HepG2 (cell line): ENCODE measurements around the gene LCN12. TPM values are rescaled to one million over a fixed set of nuclear protein-coding genes. Genes with fewer than 3 reads are reported as not detected.
A peak's percentile ranks its signal among the peaks of the same experiment; 100 is the strongest.

ENCODE experiments used
- ATAC-seq: fragments of 200-7000 bp; cut with Tn5 transposase; 3 replicates; pipeline ENCODE4 v1.9.1; 2020; ENCODE audit warnings: mild to moderate bottlenecking, moderate library complexity
- BruUV-seq: library from RNA; stranded (reverse); fragments of 400-500 nt; replicated peaks from 2 replicates; lab custom pipeline; 2021; lab: Mats Ljungman, UMichigan
- CTCF ChIA-PET: fragments of 300-600 bp; formaldehyde crosslinking; extraction: SDS; loops from one replicate; lab custom pipeline; 2021; ENCODE audit warnings: low total read pairs, inconsistent platforms, low intra/inter-chr PET ratio; lab: Yijun Ruan, JAX
- POLR2A ChIA-PET: fragments of 350-600 bp; sonication (Branson Sonifier 250); formaldehyde crosslinking; loops from one replicate; lab custom pipeline; 2020; ENCODE audit warnings: antibody characterized with exemption, inconsistent platforms; lab: Yijun Ruan, JAX
- DNase-seq: peaks from one replicate; pipeline ENCODE4 v3.0.0-alpha.2; 2015; ENCODE audit warnings: low spot score
- FAIRE-seq: peaks from 3 replicates; lab custom pipeline; 2011; peaks lifted over from hg19 to GRCh38; lab: Jason Lieb, UNC
- H2AFZ ChIP-seq: one replicate; pipeline ENCODE4 v1.6.1; 2011; ENCODE audit warnings: low read length, inconsistent platforms
- H3K27ac ChIP-seq: fragments of 300-600 bp; 3 replicates; pipeline ENCODE4 v1.8.0; 2011; ENCODE audit warnings: mixed run types, mild to moderate bottlenecking, mixed read lengths, low read length, inconsistent platforms; ENCODE audit not compliant: insufficient read depth; ENCODE audit errors: extremely low read length
- H3K27me3 ChIP-seq, 2 experiments: fragments of 200-600 bp in 1 of 2; 2 replicates in 1 of 2; 3 replicates in 1 of 2; pipeline versions ENCODE4 v1.6.0 to v1.8.0; 2011; ENCODE audit warnings: low read length in 2 of 2, mild to moderate bottlenecking in 2 of 2, moderate library complexity in 2 of 2, inconsistent platforms in 1 of 2; ENCODE audit not compliant: insufficient read depth in 2 of 2, control insufficient read depth in 1 of 2
- H3K36me3 ChIP-seq, 2 experiments: fragments of 200-600 bp in 1 of 2; replicated peaks in 1 of 2; 2 replicates in 1 of 2; 3 replicates in 1 of 2; pipeline versions ENCODE4 v1.5.1 to v1.8.0; 2011; ENCODE audit warnings: low read length in 2 of 2, inconsistent platforms in 1 of 2; ENCODE audit not compliant: insufficient read depth in 2 of 2, control insufficient read depth in 1 of 2
- H3K4me1 ChIP-seq: 2 replicates; pipeline ENCODE4 v1.5.1; 2012; ENCODE audit warnings: low read length, inconsistent platforms; ENCODE audit not compliant: insufficient read depth
- H3K4me2 ChIP-seq: 2 replicates; pipeline ENCODE4 v1.6.0; 2011; ENCODE audit warnings: low read depth, low read length, inconsistent platforms
- H3K4me3 ChIP-seq, 3 experiments: fragments of 200-600 bp in 1 of 3; sonication (generic), shearing (Covaris generic) in 1 of 3; replicated peaks in 1 of 3; 2 replicates each; pipeline ENCODE4 v1.5.1; 2011 to 2016; ENCODE audit warnings: low read length in 3 of 3, inconsistent platforms in 2 of 3, low read depth in 2 of 3, mild to moderate bottlenecking in 2 of 3, control low read depth in 1 of 3, mixed read lengths in 1 of 3; ENCODE audit not compliant: insufficient read depth in 1 of 3
- H3K79me2 ChIP-seq: one replicate; pipeline ENCODE4 v1.6.1; 2011; ENCODE audit warnings: low read length, inconsistent platforms; ENCODE audit not compliant: insufficient read depth
- H3K9ac ChIP-seq: 2 replicates; pipeline ENCODE4 v1.6.0; 2011; ENCODE audit warnings: mild to moderate bottlenecking, low read depth, low read length, inconsistent platforms; ENCODE audit not compliant: insufficient read depth
- H3K9me3 ChIP-seq: 2 replicates; pipeline ENCODE4 v1.5.1; 2012; ENCODE audit warnings: mild to moderate bottlenecking, low read length
- H4K20me1 ChIP-seq: 2 replicates; pipeline ENCODE4 v1.6.0; 2011; ENCODE audit warnings: inconsistent platforms, mild to moderate bottlenecking, low read length, moderate library complexity; ENCODE audit not compliant: insufficient read depth
- CTCF ChIP-seq: sonication (generic); formaldehyde crosslinking; IDR thresholded peaks from 2 replicates; pipeline ENCODE4 v1.5.0; 2020; ENCODE audit warnings: mild to moderate bottlenecking, missing genetic modification reagents, moderate library complexity
- DPF2 ChIP-seq: sonication (generic); formaldehyde crosslinking; IDR thresholded peaks from 2 replicates; pipeline ENCODE4 v1.4.0; 2020; ENCODE audit warnings: mild to moderate bottlenecking, low read depth, missing genetic modification reagents, borderline replicate concordance
- HNF4A ChIP-seq: sonication (generic); formaldehyde crosslinking; IDR thresholded peaks from 2 replicates; pipeline ENCODE4 v1.4.0; 2020; ENCODE audit warnings: missing genetic modification reagents
- HOXA3 ChIP-seq: sonication (generic); formaldehyde crosslinking; IDR thresholded peaks from 2 replicates; pipeline ENCODE4 v1.5.0; 2020; ENCODE audit warnings: missing genetic modification reagents
- JARID2 ChIP-seq: sonication (generic); formaldehyde crosslinking; IDR thresholded peaks from 2 replicates; pipeline ENCODE4 v1.8.1; 2023; ENCODE audit warnings: missing genetic modification reagents, inconsistent platforms; ENCODE audit not compliant: insufficient replicate concordance
- MTA1 ChIP-seq: sonication (generic); formaldehyde crosslinking; IDR thresholded peaks from 2 replicates; pipeline ENCODE4 v1.4.0; 2020; ENCODE audit warnings: missing genetic modification reagents, mild to moderate bottlenecking, borderline replicate concordance
- NFE2 ChIP-seq: sonication (generic); formaldehyde crosslinking; IDR thresholded peaks from 2 replicates; pipeline ENCODE4 v1.4.0; 2020; ENCODE audit warnings: missing genetic modification reagents
- TFDP2 ChIP-seq: sonication (generic); formaldehyde crosslinking; IDR thresholded peaks from 2 replicates; pipeline ENCODE4 v1.4.0; 2020; ENCODE audit warnings: missing genetic modification reagents
- TIGD3 ChIP-seq: sonication (generic); formaldehyde crosslinking; IDR thresholded peaks from 2 replicates; pipeline ENCODE4 v1.5.1; 2020; ENCODE audit warnings: mild to moderate bottlenecking, missing genetic modification reagents, borderline replicate concordance
- YEATS2 ChIP-seq: sonication (generic); formaldehyde crosslinking; IDR thresholded peaks from 2 replicates; pipeline ENCODE4 v1.4.0; 2020; ENCODE audit warnings: missing genetic modification reagents, borderline replicate concordance
- YEATS4 ChIP-seq: sonication (generic); formaldehyde crosslinking; IDR thresholded peaks from 2 replicates; pipeline ENCODE4 v1.4.0; 2020; ENCODE audit warnings: missing genetic modification reagents, borderline replicate concordance
- ZNF530 ChIP-seq: sonication (generic); formaldehyde crosslinking; IDR thresholded peaks from 2 replicates; pipeline ENCODE4 v1.5.0; 2020; ENCODE audit warnings: low read depth, mild to moderate bottlenecking, missing genetic modification reagents
- ZNF687 ChIP-seq: sonication (generic); formaldehyde crosslinking; IDR thresholded peaks from 2 replicates; pipeline ENCODE4 v1.5.1; 2020; ENCODE audit warnings: mild to moderate bottlenecking, missing genetic modification reagents, moderate library complexity
- WGBS: methylation state at CpG from one replicate; pipeline ENCODE4 v1.1.6; 2017; ENCODE audit warnings: low lambda C conversion rate; 5-methylcytosine and 5-hydroxymethylcytosine counted together
- in situ Hi-C: cut with HindIII; loops from 2 replicates; pipeline ENCODE4 v1.10.0; 2017; ENCODE audit warnings: low pct_unique_long_range_greater_than_20kb; ENCODE audit not compliant: extremely low pct_ligation_motif_present
- intact Hi-C: fragments of 100-400 bp; cut with micrococcal nuclease; formaldehyde crosslinking; loops from one replicate; pipeline ENCODE4 v1.10.0; 2022; ENCODE audit not compliant: unreplicated experiment
- polyA plus RNA-seq, 8 experiments: library from polyadenylated mRNA; depleted of rRNA in 3 of 8; stranded (reverse) in 7 of 8; unstranded in 1 of 8; fragments of >200 nt; fragmentation: Illumina TruSeq in 4 of 8; extraction: Trizol in 4 of 8; gene quantifications; 2 replicates each; pipeline versions ENCODE4 v1.2.1 to v1.2.3, GENCODE V29; 2011 to 2016; ENCODE audit warnings: low read depth in 4 of 8, missing spikeins in 1 of 8, mixed read lengths in 1 of 8; ENCODE audit not compliant: insufficient read depth in 1 of 8
- total RNA-seq, 5 experiments: library from RNA; depleted of rRNA; stranded (reverse); fragments of >200 nt; fragmentation: Illumina TruSeq; extraction: Trizol; gene quantifications; 2 replicates each; pipeline ENCODE4 v1.2.3, GENCODE V29; 2016; ENCODE audit warnings: low read depth in 1 of 5

LCN12 gene
- total and polyA plus RNA-seq, 2 of the 13 experiments (the other 11 are each of a cell fraction or from before 2014, with no cell fraction given), result 3.4 to 6.9 TPM

DNA sequence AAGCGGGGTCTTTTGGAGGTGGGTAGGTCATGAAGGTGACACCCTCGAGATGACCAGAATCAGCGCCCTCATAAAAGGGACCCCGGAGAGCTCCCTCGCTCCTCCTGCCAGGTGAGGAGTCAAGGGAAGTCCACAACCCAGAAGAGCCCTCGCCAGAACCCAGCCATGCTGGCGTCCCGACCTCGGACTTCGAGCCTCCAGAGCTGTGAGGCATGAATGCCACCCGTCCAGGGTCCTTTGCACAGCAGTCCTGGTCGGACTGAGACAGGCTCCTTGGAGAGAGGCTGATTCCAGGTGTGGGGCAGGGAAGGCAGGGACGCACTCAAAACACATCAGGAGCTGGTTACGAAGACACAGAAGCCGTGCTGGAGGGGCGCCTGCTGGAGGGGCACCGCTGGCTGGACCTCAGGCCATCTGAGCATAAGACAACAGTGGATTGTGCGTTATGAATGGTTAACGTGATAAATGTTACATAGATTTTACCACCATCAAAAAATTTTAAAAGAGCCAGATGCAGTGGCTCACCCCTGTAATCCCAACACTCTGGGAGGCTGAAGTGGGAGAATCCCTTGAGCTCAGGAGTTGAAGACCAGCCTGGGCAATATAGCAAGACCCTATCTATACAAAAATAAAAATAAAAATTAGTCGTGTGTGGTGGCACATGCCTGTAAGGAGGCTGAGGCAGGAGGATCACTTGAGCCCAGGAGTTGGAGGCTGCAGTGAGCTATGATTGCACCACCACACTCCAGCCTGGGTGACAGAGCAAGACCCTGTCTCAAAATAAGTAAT is 50.0 kb downstream of the LCN12 start:
- peak overlapping the region; percentile 6 for H2AFZ ChIP-seq
- ATAC-seq, result peak; percentile 58
- no peaks in the 10 kb centered on the region for H4K20me1 ChIP-seq
- intact Hi-C loops (no loop called here), in situ Hi-C loops (no loop called here)
- no peaks in the 10 kb centered on the region for H3K36me3 ChIP-seq
- H3K27me3 ChIP-seq, result no peaks in the 10 kb centered on the region
- WGBS, result 18% methylated on average over 17 of the region's 20 CpGs
- peak overlapping the region in 1 of 3 experiments; percentile 61; a peak in 2 of 6 replicates for H3K4me3 ChIP-seq
- peak; percentile 51 for DNase-seq
- POLR2A ChIA-PET, result interaction anchor here (0.8 to 3.5 kb wide), 5 partner anchors 9 to 57 kb away, joined by 3 to 22 read pairs (median 6); partner anchors contain the start of genes C8G, FBXW5 and PAXX
- H3K9me3 ChIP-seq, result peaks cover 4% of the 10 kb centered on the region; the same call in 1 of the 2 replicates
- H3K4me2 ChIP-seq, result peak overlapping the region; percentile 77
- peaks cover 47% of the 10 kb centered on the region for H3K4me1 ChIP-seq
- CTCF ChIA-PET, result no interaction called here
- no TSS peak for BruUV-seq
- no peaks in the 10 kb centered on the region for H3K79me2 ChIP-seq
- no peak for FAIRE-seq
- H3K27ac ChIP-seq, result peak overlapping the region; percentile 22
- H3K9ac ChIP-seq, result peak overlapping the region; percentile 29; the same call in 1 of the 2 replicates
- TF ChIP-seq TFDP2 (CRISPR knock-in tag), result 0 out of 2 replicates have a peak, but pooled peaks have one; percentile 36
- TF ChIP-seq HNF4A (CRISPR knock-in tag), result peak; percentile 75
- peak; percentile 78 for TF ChIP-seq ZNF687 (CRISPR knock-in tag)
- peak; percentile 62; the same call in 1 of the 2 replicates for TF ChIP-seq MTA1 (CRISPR knock-in tag)
- TF ChIP-seq CTCF (CRISPR knock-in tag), result 0 out of 2 replicates have a peak, but pooled peaks have one; percentile 7
- no peak for TF ChIP-seq TIGD3
- TF ChIP-seq HOXA3 (CRISPR knock-in tag), result peak; percentile 30; the same call in 1 of the 2 replicates
- TF ChIP-seq JARID2 (CRISPR knock-in tag), result no peak
- TF ChIP-seq NFE2 (CRISPR knock-in tag), result no peak
- peak; percentile 25; the same call in 1 of the 2 replicates for TF ChIP-seq YEATS2 (CRISPR knock-in tag)
- 0 out of 2 replicates have a peak, but pooled peaks have one; percentile 33 for TF ChIP-seq YEATS4 (CRISPR knock-in tag)
- 0 out of 2 replicates have a peak, but pooled peaks have one; percentile 25 for TF ChIP-seq DPF2
- no peak for TF ChIP-seq ZNF530 (CRISPR knock-in tag)
